ENCODE data around the gene BICC1.

BICC1 gene

DNA sequence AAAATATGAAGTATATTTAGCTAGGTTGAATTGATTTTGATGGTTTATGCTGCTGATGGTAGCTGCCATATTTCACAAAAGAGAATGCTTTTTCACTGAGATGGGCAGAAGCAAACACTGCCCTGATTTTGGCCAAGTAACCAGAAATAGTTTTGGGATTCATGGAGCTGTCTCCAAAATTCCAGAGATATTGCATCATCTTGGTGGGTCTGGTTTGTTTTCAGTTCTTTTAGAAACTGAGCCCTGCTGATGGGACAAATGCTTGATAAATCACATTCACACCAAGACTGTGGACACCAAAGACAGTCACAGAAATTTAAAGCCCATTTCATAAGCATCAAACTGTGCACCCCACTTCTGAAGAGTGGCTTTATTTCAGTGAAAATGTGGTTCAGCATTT lies 140.5 kb downstream of the BICC1 start:
- no peak for DNase-seq

DNA sequence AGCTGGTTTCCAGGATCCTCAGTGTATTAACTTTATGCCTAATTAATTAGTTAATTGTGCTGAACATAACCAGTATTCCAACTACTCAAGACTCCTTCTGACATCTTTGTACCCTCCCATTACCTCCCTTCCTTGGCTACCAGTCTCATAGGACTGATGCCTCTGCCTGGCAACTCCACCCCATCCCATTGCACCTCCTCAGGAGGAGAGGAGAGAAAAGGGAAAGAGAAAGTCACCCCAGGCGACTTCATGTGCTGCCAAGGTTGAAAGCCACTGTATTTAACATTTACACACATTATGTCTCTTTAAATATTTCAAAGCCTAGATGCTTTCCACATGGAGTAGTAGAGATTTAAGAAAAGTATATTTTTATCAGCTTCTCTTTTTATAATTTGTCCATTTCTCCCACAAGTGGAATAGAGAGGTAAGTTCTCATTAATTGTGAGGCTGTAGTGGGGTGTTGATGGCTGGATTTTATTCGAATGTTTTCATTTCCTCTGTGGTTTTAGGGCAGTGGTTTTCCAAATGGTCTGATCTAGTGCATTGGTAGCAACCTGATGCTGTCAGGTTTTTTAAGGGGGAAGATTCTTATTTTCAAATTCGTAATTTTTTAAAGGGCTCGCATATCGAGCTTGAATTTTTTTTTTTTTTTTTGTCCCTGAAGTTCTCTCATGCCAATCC lies 148.0 kb downstream of the BICC1 start:
- no peak for DNase-seq

DNA sequence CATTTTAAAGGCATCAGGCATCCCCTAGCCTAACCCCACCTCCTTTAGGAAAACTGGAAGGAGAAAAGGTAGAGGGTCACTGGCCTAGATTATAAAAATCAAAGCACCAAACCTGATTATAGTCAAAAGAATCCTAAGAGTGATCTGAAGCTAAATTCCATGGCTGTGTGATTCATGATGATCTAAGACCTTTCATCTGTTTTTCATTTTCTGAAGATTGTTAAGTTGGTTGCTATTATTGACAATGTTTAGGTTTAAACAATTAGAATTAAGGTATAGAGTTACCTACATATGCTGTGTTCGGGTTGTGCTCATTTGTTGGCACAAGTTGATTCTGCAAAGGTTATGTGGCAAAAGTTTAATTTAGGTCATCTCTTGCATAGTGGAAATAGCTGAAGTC lies 148.7 kb downstream of the BICC1 start:
- no peak for DNase-seq

- DNase-seq = no peak
Measured at GRCh38 chr10:58661902-58662301, 149.2 kb downstream of the BICC1 start.

DNA sequence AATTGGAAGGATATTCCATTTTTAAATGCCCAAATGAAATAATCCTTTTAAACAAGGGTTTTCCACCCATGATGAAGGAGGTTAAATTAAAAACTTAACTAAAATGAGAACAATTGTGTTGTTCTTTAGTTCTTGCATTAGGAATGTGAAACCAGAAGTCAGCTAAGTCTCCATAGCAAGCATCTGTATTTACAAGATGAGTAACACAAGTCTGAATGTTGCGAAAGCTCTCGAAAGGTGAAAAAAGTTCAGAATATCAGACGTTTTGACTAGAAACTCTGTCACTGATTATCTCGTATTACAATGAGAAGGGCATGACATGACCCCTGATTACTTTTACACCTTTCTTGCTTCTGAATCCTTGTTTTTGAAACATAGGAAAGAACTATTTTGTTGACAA lies 149.6 kb downstream of the BICC1 start:
- DNase-seq = no peak

DNA sequence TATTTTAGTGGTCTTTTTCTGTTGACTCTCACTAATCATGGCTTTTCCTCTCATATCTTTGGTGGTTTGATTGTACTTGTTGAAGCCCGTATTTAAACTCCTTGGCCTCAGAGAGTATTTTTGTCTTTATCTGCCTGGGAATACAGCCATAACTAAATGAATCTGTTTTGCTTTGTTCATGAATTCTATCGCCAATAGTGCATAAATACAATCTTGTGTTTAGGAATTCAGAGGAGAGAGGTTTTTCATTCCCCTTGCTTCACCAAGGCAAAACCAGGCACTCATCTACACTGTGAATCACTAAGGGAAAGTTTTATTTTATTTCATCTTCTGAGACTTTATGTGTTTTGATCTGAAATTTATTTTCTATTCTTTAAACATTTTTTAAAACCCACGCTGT lies 152.7 kb downstream of the BICC1 start:
- no peak for DNase-seq

DNA sequence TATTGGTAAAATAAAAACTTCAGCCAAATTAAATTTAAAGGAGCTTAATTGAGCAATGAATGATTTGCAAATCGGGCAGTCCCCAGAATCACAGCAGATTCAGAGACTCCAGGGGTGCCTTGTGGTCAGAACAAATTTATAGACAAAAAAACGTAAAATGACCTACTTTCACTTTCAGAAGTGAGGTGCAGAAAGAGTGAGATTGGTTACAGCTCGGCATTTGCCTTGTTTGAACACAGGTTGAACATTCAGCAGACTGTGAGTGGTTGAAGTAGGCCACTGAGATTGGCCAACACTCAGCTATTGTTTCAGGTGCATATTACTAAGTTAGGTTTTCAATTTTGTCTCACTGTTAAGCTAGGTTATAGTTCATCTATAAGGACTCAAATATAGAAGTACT lies 153.4 kb downstream of the BICC1 start:
- DNase-seq = peak; percentile 44

DNA sequence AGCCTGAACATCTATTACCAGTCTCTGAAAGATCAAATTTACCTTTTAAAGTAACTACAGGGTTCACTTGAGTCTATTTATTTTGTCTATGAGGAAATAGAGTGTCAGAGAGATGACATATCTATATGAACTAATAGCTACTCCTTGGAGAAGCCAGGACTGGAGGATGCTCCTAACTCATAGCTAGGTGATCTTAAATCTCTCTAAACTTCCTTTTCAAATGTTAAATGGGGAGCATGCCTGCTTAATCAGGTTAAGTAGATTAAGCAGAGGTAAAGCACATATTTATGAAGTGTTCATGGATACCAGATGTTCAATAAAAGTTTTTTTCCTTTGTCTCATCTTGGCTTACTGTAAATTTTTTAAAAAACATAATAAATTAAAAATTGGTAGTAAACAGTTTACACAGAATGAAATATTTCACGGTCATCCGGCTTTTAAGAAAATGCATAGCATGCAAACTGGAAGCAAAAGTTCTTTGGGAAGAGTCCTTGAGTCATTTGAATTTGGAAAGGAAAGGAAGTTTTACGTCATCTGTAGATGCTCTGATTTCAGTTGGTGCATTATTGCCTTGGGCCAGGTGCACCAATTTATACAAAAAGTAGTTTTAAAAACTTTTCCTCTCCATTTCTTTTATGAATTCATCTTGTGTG lies 155.1 kb downstream of the BICC1 start:
- DNase-seq = no peak

GRCh38 chr10:58672845-58673244 lies 160.2 kb downstream of the BICC1 start:
- no peak for DNase-seq

- no peak for DNase-seq
Measured at GRCh38 chr10:58674251-58674650, 161.6 kb downstream of the BICC1 start.

- DNase-seq = no peak
Measured at GRCh38 chr10:58675321-58675720, 162.6 kb downstream of the BICC1 start.

DNA sequence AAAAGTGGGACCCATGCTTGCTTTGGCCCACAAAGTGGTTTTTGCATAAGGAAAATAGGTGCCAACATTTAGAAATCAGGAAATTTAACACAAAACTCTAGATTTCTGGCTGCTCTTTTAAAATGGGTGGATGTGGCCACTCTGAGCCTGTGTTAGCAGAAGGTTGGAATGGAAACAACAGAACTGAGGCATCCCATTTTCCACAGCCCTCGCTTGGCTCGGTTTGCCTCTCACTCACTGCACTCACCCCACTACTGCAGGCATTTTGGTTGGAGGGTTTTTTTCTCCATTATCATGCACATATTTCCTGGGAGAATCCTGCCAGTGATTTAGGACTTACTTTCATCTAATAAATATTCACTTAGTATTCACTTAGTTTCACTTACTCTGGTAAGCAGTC lies 178.9 kb downstream of the BICC1 start:
- DNase-seq = no peak

DNA sequence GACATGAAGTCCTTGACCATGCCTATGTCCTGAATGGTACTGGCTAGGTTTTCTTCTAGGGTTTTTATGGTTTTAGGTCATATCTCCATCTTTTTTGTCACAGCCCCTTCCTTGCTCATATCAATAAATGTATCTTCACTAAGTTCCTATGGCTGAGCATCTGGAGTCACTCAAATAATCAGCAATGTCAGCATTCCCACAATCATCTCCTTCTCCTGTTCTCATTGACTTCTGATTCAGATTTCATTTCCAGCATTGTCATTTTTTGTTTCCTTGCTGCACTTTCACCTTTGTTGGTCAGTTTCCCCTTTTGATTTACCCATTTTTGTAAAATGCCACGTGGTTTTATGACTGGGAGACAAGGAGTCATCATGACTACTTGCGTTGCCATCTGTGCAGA lies 181.2 kb downstream of the BICC1 start:
- no peak for DNase-seq

GRCh38 chr10:58695022-58695421 lies 182.3 kb downstream of the BICC1 start:
- no peak for DNase-seq

DNA sequence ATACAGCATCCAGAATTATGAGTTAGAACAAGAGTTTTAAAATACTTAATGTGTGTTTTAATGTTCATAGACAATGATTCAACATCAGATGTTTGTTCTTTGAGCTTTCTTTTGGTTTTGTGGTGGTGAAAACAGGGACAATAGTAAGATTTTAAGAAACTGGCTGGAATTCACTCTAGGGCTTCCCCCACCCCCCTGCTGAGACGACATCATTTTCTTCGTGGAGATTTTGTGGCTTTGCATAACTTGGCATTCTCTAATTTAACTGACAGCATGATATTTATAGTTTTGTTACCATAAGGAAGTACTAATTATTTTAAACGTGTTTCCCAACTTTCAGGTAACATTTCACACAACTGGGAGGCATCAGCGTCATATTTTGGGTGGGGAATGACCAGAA lies 184.1 kb downstream of the BICC1 start:
- DNase-seq = no peak

- no peak for DNase-seq
Measured at GRCh38 chr10:58697691-58698090, 185.0 kb downstream of the BICC1 start.

DNA sequence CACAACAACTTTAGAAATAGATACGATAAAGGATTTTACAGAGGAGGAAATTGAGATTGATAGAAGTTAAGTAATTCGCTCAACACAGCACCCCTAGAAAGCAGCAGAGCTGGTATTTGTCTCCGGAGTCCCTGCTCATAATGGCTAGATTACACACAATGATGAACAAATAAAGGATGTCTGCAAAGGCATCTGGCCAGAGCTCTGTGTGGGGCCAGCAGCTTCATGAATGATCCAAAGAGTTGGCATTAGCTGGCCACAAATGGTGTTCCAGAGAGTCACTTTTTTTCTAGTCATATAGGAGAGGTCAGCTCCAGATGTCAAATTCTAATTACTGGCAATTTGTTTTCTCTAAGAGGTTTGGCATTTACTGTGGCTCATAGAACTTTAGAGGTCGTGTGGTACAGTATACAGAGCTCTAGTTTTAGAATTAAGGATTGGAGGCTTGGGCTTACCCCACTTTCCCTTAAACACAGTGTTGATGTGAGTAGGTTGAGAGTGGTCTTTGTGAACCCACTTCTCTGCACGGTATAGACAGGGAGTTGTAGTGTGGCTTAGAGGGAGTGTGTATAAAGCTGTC lies 186.2 kb downstream of the BICC1 start:
- DNase-seq = no peak

- no peak for DNase-seq
Measured at GRCh38 chr10:58700591-58700990, 187.9 kb downstream of the BICC1 start.

DNA sequence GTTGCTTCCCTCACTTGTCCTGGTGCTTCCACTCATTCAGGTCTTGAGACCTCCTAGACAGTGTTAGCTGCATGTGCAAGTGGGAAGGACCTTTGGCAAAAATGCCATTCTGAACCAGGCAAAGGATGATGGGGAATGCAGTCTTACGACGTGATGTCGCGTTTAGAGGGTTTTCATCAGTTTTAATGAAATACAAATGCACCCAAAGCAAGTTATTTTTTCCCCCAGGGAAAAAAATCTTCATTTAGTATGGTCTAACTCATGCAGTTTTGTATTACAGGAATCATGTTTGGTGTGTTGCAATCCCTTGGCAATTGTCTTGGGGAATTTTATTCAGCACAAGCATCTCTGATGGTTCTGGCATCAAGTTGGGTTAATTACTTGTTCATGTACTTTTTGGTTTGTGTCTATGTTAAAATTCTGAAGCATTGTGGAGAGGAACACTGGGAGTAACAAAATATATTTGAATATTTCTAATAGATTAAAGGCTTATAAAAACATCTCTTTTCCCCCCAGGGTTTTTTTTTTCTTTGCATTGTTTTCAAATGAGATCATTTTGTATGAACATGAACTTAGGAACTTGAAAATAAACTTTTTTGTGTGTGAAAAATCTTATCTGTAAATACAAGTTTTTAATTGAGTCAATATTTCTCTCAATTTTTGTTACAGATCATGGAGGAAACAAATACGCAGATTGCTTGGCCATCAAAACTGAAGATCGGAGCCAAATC lies 188.9 kb downstream of the BICC1 start:
- DNase-seq = no peak

GRCh38 chr10:58704226-58704625 lies 191.6 kb downstream of the BICC1 start:
- DNase-seq = no peak

DNA sequence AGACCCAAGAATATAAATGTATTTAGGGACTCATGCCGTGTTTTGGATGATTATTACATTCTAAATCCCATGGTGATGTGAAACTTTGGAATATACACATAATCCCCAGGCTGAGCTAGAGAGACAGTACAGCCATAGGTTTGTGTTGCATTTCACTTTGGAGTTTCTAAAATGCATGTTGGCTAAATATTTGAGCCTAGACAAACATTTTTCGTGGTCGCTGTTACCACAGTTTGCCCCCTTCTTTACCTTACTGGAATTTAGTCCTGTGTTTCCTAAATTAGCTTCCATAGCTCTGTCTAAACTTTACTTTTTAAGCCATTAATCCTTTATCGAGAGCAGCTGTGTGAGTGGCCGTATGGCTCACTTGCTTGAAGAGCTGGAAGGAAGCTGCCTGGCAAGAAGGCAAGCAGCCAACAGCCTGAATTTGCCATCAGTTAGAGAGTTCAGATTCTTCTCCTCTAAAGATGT lies 192.0 kb downstream of the BICC1 start:
- DNase-seq = no peak

DNA sequence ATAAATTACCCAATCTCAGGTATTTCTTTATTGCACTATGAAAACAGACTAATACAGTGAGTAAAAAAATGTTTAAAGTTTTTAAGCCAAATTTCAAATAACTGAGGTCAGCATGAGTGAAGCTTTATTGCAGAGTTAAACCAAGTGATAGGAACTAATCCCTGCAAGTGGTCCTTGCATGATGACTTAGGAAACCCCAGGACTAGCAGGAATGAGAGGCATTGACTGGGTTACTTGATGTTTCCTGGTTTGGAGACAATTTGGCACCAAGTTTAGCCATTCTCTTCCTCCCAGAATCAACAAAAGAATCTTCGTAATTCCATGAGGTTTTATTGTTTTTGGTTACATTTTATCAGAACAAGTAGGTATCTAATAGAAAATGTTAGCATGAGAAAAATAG lies 194.2 kb downstream of the BICC1 start:
- DNase-seq = no peak

GRCh38 chr10:58712141-58712540 lies 199.5 kb downstream of the BICC1 start:
- DNase-seq = no peak

GRCh38 chr10:58712982-58713381 lies 200.3 kb downstream of the BICC1 start:
- no peak for DNase-seq
